Sciatic nerve (tissue), 2 donors: ENCODE data around the gene TUBA3D. TPM values are rescaled to one million over a fixed set of nuclear protein-coding genes. Genes with fewer than 3 reads are reported as not detected.
"Not testable (repeated sequence)": the region's sequence is repeated elsewhere in the genome, so short reads cannot be mapped to it uniquely, and the experiment has no call there.

Experiments
- ATAC-seq: fragments of 200-7000 bp; cut with Tn5 transposase; one replicate; pipeline ENCODE4 v1.9.1; 2020; ENCODE audit warnings: mild to moderate bottlenecking, moderate library complexity
- DNase-seq: peaks from one replicate; pipeline ENCODE4 v3.0.0-alpha.2; 2020; ENCODE audit warnings: low spot score
- intact Hi-C: fragments of 100-400 bp; cut with DNase I; formaldehyde crosslinking; loops from one replicate; pipeline ENCODE4 v1.14.2; 2022
- total RNA-seq: library from RNA; stranded (reverse); fragmentation: NEBNext Ultra II Directional; extraction: Animal tissue kit (Norgen Biotek cat#: 25700); gene quantifications from one replicate; pipeline ENCODE4 v1.2.1, GENCODE V29; 2021
- donor health status: DM: no; HTN: no; CAD: no.
- donor health status: DM: no; HTN: no; CAD: no.

The TUBA3D gene
- total RNA-seq, 1 donor from 2014 or later, result not detected

- DNase-seq, ATAC-seq, intact Hi-C loops: not testable (repeated sequence)
Observed at GRCh38 chr2:131480351-131480750, 4.4 kb downstream of the TUBA3D start.

DNA sequence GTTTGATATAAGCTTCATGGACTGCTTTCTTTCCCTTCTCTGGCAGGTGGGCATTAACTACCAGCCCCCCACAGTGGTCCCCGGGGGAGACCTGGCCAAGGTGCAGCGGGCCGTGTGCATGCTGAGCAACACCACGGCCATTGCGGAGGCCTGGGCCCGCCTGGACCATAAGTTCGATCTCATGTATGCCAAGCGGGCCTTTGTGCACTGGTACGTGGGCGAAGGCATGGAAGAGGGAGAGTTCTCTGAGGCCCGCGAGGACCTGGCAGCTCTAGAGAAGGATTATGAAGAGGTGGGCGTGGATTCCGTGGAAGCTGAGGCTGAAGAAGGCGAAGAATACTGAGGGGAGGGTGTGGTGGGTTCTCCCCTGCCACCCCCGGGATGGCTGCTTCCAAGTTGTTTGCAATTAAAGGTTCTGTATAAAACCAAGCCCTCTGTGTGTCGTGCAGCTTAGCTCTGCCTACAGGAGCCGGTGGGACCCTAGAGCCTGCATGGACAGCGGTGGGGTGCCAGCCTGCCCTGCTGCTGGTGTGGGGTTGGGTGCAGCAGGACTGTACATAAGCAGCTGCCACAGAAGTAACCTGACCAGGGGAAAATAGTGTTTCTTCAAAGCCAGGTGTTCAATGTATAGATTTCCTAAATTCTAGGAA lies 6.7 kb downstream of the TUBA3D start:
- ATAC-seq, intact Hi-C loops, DNase-seq: not testable (repeated sequence)

DNA sequence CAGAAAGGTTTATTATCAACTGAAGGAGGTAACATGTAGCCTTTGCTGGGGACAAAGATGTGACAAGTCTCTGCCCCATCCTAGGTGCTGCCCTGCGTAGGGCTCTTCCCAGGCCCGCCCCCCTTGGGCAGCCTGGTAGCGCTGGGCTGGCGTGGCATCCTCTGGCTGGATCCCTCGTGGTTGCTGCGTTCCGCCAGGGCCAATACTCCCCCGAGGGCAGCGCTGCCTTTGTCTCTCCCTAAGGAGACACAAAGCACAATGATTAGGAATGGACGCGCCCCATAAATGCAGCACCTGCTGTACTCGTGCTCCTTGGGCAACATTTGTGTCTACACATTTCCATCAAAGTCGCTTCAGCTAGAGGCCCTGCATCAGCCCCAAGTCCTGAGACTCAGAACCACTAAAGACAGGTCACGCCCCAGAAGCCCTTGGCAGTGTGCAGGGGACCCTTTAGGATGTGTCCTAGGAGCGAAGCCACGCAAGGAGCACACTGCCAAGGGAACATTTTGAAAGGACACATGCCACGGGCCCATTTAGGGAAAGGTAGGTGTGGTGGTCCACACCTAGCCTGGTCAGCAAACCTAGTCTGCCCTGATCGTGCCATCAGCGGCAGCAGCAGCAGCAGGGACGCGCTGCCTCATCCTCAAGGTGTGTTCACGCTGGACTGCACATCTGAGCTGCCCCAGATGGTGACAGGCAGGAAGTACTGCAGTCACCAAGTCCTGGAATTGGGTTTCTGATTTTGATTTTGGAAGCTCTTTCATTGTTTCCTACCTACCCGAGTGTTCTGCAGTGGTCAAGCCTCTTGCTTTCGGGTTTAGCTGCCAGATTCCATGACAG lies 8.3 kb downstream of the TUBA3D start:
- ATAC-seq, intact Hi-C loops, DNase-seq: not testable (repeated sequence)

GRCh38 chr2:131484906-131485460 lies 9.1 kb downstream of the TUBA3D start:
- DNase-seq, intact Hi-C loops, ATAC-seq: not testable (repeated sequence)

- intact Hi-C loops, DNase-seq, ATAC-seq: not testable (repeated sequence)
Observed at GRCh38 chr2:131486201-131486902, 10.4 kb downstream of the TUBA3D start.

- no peak for ATAC-seq
- no peak for DNase-seq
- intact Hi-C loops, result no loop called here
Observed at GRCh38 chr2:131488306-131489205, 12.6 kb downstream of the TUBA3D start.

DNA sequence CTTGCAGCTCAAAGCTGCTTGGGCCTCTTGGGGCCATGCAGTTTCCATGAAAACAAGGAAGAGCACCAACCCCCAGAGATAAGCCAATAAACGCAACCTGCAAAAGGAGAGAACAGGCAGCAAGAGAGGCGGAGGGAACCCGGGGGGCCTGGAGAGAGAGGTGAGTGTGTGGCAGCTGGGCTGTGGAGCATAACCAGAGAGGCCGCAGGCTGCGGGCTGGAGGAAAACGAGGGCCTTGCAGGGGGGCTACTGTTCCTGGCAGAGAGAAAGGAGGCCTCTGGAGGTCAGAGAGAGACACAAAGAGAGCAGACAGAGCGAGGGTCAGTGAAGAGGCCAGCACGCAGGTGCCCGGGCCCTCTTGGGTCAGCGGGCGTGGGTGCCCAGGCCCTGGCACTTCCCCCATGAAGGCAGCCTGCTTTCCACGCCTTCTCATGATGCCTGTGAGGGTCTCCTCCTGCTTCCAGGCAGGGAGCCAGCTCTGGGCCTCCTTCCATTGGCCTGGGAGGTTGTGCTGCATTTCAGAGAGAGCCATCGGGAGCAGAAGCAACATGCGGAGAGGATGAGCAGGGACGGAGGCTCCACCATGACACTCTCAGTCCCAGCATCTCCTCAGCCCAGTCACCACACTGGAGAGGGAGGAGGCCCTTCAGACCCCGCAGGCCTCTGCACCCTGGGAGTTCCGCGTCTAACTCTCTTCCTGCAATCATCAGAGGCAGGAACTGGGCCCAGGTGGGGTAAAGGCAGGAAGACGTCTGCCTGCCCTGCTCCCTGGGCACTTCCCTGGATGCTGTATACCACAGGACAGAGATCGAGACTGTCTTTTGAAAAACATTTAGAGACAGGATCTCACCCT lies 14.9 kb downstream of the TUBA3D start:
- ATAC-seq, intact Hi-C loops, DNase-seq: not testable (repeated sequence)

DNA sequence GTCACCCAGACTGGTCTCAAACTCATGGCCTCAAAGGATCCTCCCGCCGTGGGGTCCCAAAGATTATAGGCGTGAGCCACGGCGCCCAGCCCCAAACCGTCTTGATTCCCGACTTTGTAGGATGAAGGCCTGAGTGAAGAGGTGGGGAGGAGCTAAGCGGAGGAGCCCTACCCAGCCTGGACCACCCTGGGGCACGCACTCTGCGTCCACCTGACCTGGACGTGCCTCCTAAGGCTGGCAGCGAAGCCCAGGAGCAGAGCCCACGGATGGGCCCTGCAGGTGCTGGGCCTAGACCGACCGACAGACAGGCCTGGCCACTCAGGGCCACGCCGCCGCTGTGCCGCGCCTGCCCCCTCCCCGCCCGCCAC lies 15.5 kb downstream of the TUBA3D start:
- intact Hi-C loops, DNase-seq, ATAC-seq: not testable (repeated sequence)

DNA sequence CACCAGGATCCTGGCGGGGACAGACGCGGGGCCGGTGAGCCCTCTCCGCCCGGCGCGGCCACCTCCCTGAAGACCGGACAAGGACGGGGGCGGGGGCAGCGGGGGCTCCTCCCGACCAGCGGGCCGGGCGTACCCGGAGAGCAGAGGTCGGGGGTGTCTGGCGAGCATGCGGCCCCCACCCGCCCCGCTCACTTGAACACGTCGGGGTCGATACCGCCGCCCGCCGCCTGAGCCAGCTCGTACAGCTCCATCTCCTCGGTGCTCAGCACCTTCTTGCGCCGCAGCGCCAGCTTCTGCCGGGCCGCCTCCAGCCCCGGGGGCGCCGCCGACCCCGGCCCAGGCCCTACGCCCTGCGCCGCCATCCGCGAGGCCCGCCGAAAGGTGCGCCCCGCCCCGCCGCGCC lies 16.1 kb downstream of the TUBA3D start, which contains the start of gene MZT2A:
TSS of gene MZT2A (minus strand) at position 383 of the 403 bp plus-strand sequence. CDS start at position 362, 21 bp downstream.
- ATAC-seq, intact Hi-C loops, DNase-seq: not testable (repeated sequence)

- DNase-seq (peak; percentile 95), ATAC-seq (peak; percentile 96)
- intact Hi-C loops, result no loop called here
Observed at GRCh38 chr2:131492418-131493198, 16.7 kb downstream of the TUBA3D start.

DNA sequence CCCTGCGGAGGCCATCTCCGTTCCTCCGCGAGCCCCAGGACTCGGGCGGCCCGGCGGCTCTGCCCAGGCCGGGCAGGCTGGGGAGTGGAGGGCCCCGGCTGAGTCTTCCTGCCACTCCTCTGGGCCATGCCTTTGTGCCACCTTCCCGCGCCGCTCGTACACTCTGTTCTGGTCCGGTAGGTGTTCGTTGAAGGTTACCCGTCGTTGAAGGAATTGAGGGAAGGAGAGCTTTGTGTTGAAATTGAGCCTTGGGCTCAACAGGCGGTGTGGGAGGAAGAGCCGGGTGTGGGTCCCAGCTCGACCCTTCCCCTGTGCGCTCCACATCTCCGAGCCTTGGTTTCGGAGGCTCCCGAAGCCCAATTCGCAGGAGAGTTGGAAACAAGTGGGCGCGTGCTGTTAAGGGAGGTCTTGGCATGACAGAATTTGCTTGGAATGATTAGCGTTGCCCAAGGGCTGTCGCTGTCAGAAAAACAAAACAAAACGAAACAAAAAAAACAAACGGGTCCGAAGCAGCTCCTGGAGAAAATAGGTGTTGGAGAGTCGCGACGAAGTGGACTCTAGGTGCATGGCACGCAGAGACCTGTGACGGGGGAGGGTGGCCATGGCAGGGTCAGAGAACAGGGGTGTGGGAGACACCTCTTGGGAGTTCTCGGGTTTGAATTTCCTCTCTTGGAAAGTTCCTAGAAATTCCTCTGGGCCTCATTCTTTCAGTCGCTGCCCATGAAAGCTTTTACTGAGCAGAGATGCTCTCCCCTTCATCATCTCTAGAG lies 17.5 kb downstream of the TUBA3D start:
- no peak for DNase-seq
- intact Hi-C loops, result no loop called here

DNA sequence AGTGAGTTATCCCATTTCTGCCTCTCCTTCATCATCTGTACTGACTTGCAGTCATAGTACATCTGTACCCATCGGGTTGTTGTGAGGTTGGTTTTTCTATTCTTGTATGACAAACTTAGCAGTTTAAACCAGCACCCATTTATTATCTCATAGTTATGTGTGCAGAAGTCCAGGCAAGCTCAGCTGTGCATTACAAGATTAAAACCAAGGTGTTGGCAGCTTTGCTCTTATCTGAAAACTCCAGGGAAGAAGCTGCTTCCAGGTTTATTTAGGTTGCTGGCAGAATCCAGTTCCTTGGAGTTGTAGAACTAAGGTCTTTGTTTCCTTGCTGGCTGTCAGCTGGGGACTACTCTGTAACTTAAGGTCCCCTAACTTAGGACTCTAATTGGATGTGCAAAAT lies 19.6 kb downstream of the TUBA3D start:
- DNase-seq, intact Hi-C loops, ATAC-seq: not testable (repeated sequence)

More for the DNA sequence above, 17.5 kb downstream of the TUBA3D start:
- ATAC-seq, result no peak

DNA sequence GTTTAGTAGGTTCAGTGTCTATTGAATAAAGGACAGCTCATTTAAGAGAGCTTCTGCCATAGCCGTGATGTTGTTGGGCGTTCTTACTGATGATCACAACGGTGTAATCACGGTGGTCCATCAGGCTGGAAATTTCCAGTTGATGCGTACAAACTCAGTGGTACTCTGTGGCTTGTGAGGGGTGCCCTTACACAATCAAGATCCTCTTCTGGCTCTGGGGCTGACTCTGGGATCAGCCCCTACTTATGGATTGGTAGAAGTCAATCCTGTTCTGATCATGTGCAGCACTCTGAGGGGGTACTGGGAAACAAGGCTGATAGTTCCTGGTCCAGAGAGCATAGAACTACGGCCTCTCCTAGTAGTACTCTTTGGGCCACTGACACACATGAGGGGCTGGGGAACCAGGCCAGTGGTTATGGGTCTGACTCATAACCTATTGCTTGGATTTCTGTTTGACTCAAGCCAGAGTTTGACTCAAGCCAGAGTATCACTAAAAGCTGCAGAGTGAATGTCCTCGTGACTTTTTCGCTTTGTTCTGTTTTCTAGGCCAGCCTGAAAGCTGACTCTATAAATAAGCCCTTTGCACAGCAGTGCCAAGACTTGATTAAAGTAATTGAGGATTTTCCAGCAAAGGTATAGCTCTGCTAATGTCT lies 22.5 kb downstream of the TUBA3D start:
- intact Hi-C loops, DNase-seq, ATAC-seq: not testable (repeated sequence)

GRCh38 chr2:131503587-131503986 lies 27.7 kb downstream of the TUBA3D start:
- DNase-seq, ATAC-seq, intact Hi-C loops: not testable (repeated sequence)
